GM23338 (cell line): ENCODE data around the gene CDH12. TPM values are rescaled to one million over a fixed set of nuclear protein-coding genes. Genes with fewer than 3 reads are reported as not detected.

Experiments used
- ATAC-seq: fragments of 200-7000 bp; cut with Tn5 transposase; 3 replicates; pipeline ENCODE4 v1.9.1; 2020
- DNase-seq: peaks from one replicate; pipeline ENCODE4 v3.0.0-alpha.2; 2015; ENCODE audit warnings: low spot score
- H2AFZ ChIP-seq: fragments of 200-600 bp; sonication (generic); 2 replicates; pipeline ENCODE4 v1.8.0; 2016; ENCODE audit warnings: antibody characterized with exemption, mild to moderate bottlenecking, moderate library complexity
- H3F3A ChIP-seq: fragments of 200-600 bp; sonication (generic); replicated peaks from 2 replicates; pipeline ENCODE4 v1.8.0; 2017; ENCODE audit warnings: antibody characterized with exemption, mixed run types, low read depth
- H3K27ac ChIP-seq: fragments of 200-600 bp; sonication (generic); 2 replicates; pipeline ENCODE4 v1.6.1; 2016; ENCODE audit warnings: low read depth
- H3K27me3 ChIP-seq: fragments of 200-600 bp; sonication (generic); 2 replicates; pipeline ENCODE4 v1.8.0; 2016; ENCODE audit warnings: mild to moderate bottlenecking, mixed run types, moderate library complexity; ENCODE audit not compliant: insufficient read depth
- H3K36me3 ChIP-seq: fragments of 200-600 bp; sonication (generic); 2 replicates; pipeline ENCODE4 v1.8.0; 2016; ENCODE audit warnings: mild to moderate bottlenecking; ENCODE audit not compliant: insufficient read depth
- H3K4me1 ChIP-seq: fragments of 200-600 bp; sonication (generic); 2 replicates; pipeline ENCODE4 v1.8.0; 2016; ENCODE audit warnings: mild to moderate bottlenecking, moderate library complexity; ENCODE audit not compliant: insufficient read depth
- H3K4me2 ChIP-seq: fragments of 200-600 bp; sonication (generic); 2 replicates; pipeline ENCODE4 v1.7.1; 2017; ENCODE audit warnings: mixed run types
- H3K4me3 ChIP-seq: fragments of 200-600 bp; sonication (generic); 2 replicates; pipeline ENCODE4 v1.6.1; 2016; ENCODE audit warnings: mixed run types
- H3K79me2 ChIP-seq: fragments of 200-600 bp; sonication (generic); replicated peaks from 2 replicates; pipeline ENCODE4 v1.8.0; 2017; ENCODE audit warnings: mild to moderate bottlenecking; ENCODE audit not compliant: insufficient read depth
- H3K9me2 ChIP-seq: fragments of 200-600 bp; sonication (generic); 2 replicates; pipeline ENCODE4 v1.8.0; 2017; ENCODE audit not compliant: insufficient read depth
- H4K20me1 ChIP-seq: fragments of 200-600 bp; sonication (generic); replicated peaks from 2 replicates; pipeline ENCODE4 v1.8.0; 2017; ENCODE audit warnings: mild to moderate bottlenecking; ENCODE audit not compliant: insufficient read depth
- H3K27ac Mint-ChIP-seq: 2 replicates; pipeline ENCODE4 v1.8.0; 2020; ENCODE audit warnings: inconsistent platforms, mild to moderate bottlenecking, moderate library complexity, mixed read lengths
- H3K27me3 Mint-ChIP-seq: 3 replicates; pipeline ENCODE4 v1.8.0; 2022; ENCODE audit warnings: low read depth, mild to moderate bottlenecking, moderate library complexity, mixed read lengths, inconsistent platforms; ENCODE audit not compliant: insufficient read depth, poor library complexity
- H3K36me3 Mint-ChIP-seq: 3 replicates; pipeline ENCODE4 v1.8.0; 2021; ENCODE audit warnings: low read depth, mild to moderate bottlenecking, inconsistent platforms, moderate library complexity, mixed read lengths
- H3K4me1 Mint-ChIP-seq: 3 replicates; pipeline ENCODE4 v1.8.0; 2020; ENCODE audit warnings: mild to moderate bottlenecking, inconsistent platforms, mixed read lengths
- H3K4me3 Mint-ChIP-seq: 3 replicates; pipeline ENCODE4 v1.8.0; 2021; ENCODE audit warnings: moderate library complexity, mild to moderate bottlenecking, inconsistent platforms, mixed read lengths
- H3K9me3 Mint-ChIP-seq: 3 replicates; pipeline ENCODE4 v1.8.0; 2020; ENCODE audit warnings: moderate library complexity, mild to moderate bottlenecking, inconsistent platforms, mixed read lengths
- EZH2 ChIP-seq: fragments of 200-600 bp; sonication (generic); IDR thresholded peaks from one replicate; pipeline ENCODE4 v1.8.0; 2017; ENCODE audit warnings: antibody characterized with exemption, mild to moderate bottlenecking, low read depth; ENCODE audit not compliant: unreplicated experiment
- EZH2phosphoT487 ChIP-seq: fragments of 200-600 bp; sonication (generic); IDR thresholded peaks from one replicate; pipeline ENCODE4 v1.8.1; 2018; ENCODE audit warnings: antibody characterized with exemption; ENCODE audit not compliant: unreplicated experiment
- JUNB ChIP-seq: IDR thresholded peaks from one replicate; pipeline ENCODE4 v1.6.1; 2016; ENCODE audit warnings: antibody characterized with exemption; ENCODE audit not compliant: unreplicated experiment
- NANOG ChIP-seq: IDR thresholded peaks from 2 replicates; pipeline ENCODE4 v1.6.1; 2016; ENCODE audit warnings: antibody characterized with exemption, borderline replicate concordance
- POLR2AphosphoS5 ChIP-seq: IDR thresholded peaks from 2 replicates; pipeline ENCODE4 v1.6.1; 2016; ENCODE audit warnings: antibody characterized with exemption, low read depth
- STAT1 ChIP-seq: IDR thresholded peaks from one replicate; pipeline ENCODE4 v1.6.1; 2016; ENCODE audit warnings: antibody characterized with exemption; ENCODE audit not compliant: unreplicated experiment
- ZNF114 ChIP-seq: fragments of 250-450 bp; sonication (Bioruptor Pico); IDR thresholded peaks from 2 replicates; pipeline ENCODE4 v1.5.0; 2020; ENCODE audit warnings: mild to moderate bottlenecking, moderate library complexity
- ZNF331 ChIP-seq: fragments of 250-450 bp; sonication (Bioruptor Pico); IDR thresholded peaks from 2 replicates; pipeline ENCODE4 v1.5.0; 2020; ENCODE audit warnings: low read depth, mild to moderate bottlenecking, moderate library complexity
- polyA plus RNA-seq: library from polyadenylated mRNA; unstranded; fragments of >200 nt; fragmentation: Nextera tagmentation; extraction: Ambion mirVana; gene quantifications from 2 replicates; pipeline ENCODE4 v1.2.1, GENCODE V29; 2016
- total RNA-seq: library from RNA; depleted of rRNA; stranded (reverse); fragments of >200 nt; shearing (Covaris generic); gene quantifications from 2 replicates; pipeline ENCODE4 v1.2.3, GENCODE V29; 2014
- TF ChIP-seq, protein P1 (sequence below), 2 experiments: fragments of 200-600 bp in 1 of 2; sonication (generic) in 1 of 2; conservative IDR thresholded peaks; 2 replicates each; pipeline versions ENCODE4 v1.5.1 to v1.6.1; 2016 to 2017; ENCODE audit warnings: antibody characterized with exemption in 2 of 2, low read depth in 2 of 2, mild to moderate bottlenecking in 2 of 2, moderate library complexity in 1 of 2
- TF ChIP-seq, protein P2 (sequence below): IDR thresholded peaks from 2 replicates; pipeline ENCODE4 v1.6.1; 2016; ENCODE audit warnings: antibody characterized with exemption
- TF ChIP-seq, protein P3 (sequence below): IDR thresholded peaks from one replicate; pipeline ENCODE4 v1.6.1; 2018; ENCODE audit warnings: antibody characterized with exemption; ENCODE audit not compliant: unreplicated experiment

Gene CDH12
- total and polyA plus RNA-seq, 2 experiments from 2014 or later: not detected

DNA sequence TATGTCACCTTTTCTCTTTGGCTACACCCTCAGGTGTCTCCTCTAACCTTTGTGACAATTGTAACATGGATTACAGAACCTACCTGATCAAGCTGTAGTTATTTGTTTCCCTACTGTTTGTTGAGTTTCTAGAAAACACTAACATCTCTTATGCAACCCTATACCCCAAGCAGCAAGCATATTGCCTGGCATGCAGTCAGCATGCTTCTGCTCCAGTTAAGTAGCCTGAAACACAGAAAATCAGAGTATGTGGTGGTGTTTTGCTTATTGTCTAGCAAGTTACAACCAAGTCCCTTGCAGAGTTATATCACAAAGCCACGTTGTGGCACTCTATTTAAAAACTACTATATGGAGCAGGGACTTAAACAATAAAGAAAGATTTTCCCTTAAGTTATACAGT is 131.1 kb downstream of the CDH12 start:
- DNase-seq: no peak
- no peak overlapping the region for H3K4me2 ChIP-seq
- H3K27ac ChIP-seq: no peak overlapping the region
- Mint-ChIP-seq H3K9me3 (peaks cover 29% of the 10 kb centered on the region), H3K36me3 (peaks cover 18% of the 10 kb centered on the region), H3K4me1 (no peaks in the 10 kb centered on the region), H3K4me3 (no peak overlapping the region), H3K27me3 (no peaks in the 10 kb centered on the region), H3K27ac (no peak overlapping the region)
- TF ChIP-seq EZH2phosphoT487 (no peak), ZNF331 (CRISPR knock-in tag) (no peak), ZNF114 (CRISPR knock-in tag) (no peak), POLR2AphosphoS5 (no peak), EZH2 (no peak), NANOG (no peak)
- TF ChIP-seq, protein P1, sequence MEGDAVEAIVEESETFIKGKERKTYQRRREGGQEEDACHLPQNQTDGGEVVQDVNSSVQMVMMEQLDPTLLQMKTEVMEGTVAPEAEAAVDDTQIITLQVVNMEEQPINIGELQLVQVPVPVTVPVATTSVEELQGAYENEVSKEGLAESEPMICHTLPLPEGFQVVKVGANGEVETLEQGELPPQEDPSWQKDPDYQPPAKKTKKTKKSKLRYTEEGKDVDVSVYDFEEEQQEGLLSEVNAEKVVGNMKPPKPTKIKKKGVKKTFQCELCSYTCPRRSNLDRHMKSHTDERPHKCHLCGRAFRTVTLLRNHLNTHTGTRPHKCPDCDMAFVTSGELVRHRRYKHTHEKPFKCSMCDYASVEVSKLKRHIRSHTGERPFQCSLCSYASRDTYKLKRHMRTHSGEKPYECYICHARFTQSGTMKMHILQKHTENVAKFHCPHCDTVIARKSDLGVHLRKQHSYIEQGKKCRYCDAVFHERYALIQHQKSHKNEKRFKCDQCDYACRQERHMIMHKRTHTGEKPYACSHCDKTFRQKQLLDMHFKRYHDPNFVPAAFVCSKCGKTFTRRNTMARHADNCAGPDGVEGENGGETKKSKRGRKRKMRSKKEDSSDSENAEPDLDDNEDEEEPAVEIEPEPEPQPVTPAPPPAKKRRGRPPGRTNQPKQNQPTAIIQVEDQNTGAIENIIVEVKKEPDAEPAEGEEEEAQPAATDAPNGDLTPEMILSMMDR (conservative IDR thresholded peaks at IDR 0.05; ENCODE audit: low read depth in 2 of 2): no peak
- TF ChIP-seq, protein P2, sequence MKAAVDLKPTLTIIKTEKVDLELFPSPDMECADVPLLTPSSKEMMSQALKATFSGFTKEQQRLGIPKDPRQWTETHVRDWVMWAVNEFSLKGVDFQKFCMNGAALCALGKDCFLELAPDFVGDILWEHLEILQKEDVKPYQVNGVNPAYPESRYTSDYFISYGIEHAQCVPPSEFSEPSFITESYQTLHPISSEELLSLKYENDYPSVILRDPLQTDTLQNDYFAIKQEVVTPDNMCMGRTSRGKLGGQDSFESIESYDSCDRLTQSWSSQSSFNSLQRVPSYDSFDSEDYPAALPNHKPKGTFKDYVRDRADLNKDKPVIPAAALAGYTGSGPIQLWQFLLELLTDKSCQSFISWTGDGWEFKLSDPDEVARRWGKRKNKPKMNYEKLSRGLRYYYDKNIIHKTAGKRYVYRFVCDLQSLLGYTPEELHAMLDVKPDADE: no peak
- TF ChIP-seq, protein P3, sequence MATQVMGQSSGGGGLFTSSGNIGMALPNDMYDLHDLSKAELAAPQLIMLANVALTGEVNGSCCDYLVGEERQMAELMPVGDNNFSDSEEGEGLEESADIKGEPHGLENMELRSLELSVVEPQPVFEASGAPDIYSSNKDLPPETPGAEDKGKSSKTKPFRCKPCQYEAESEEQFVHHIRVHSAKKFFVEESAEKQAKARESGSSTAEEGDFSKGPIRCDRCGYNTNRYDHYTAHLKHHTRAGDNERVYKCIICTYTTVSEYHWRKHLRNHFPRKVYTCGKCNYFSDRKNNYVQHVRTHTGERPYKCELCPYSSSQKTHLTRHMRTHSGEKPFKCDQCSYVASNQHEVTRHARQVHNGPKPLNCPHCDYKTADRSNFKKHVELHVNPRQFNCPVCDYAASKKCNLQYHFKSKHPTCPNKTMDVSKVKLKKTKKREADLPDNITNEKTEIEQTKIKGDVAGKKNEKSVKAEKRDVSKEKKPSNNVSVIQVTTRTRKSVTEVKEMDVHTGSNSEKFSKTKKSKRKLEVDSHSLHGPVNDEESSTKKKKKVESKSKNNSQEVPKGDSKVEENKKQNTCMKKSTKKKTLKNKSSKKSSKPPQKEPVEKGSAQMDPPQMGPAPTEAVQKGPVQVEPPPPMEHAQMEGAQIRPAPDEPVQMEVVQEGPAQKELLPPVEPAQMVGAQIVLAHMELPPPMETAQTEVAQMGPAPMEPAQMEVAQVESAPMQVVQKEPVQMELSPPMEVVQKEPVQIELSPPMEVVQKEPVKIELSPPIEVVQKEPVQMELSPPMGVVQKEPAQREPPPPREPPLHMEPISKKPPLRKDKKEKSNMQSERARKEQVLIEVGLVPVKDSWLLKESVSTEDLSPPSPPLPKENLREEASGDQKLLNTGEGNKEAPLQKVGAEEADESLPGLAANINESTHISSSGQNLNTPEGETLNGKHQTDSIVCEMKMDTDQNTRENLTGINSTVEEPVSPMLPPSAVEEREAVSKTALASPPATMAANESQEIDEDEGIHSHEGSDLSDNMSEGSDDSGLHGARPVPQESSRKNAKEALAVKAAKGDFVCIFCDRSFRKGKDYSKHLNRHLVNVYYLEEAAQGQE: no peak
- H3K36me3 ChIP-seq: no peaks in the 10 kb centered on the region; the same call in 1 of the 2 replicates
- no peaks in the 10 kb centered on the region for H3K9me2 ChIP-seq
- H2AFZ ChIP-seq: no peak overlapping the region
- H3K79me2 ChIP-seq: no peaks in the 10 kb centered on the region
- H3K4me1 ChIP-seq: no peaks in the 10 kb centered on the region
- ATAC-seq: no peak
- no peaks in the 10 kb centered on the region for H4K20me1 ChIP-seq
- no peaks in the 10 kb centered on the region for H3K27me3 ChIP-seq
- no peaks in the 10 kb centered on the region for H3F3A ChIP-seq
- no peak overlapping the region for H3K4me3 ChIP-seq

DNA sequence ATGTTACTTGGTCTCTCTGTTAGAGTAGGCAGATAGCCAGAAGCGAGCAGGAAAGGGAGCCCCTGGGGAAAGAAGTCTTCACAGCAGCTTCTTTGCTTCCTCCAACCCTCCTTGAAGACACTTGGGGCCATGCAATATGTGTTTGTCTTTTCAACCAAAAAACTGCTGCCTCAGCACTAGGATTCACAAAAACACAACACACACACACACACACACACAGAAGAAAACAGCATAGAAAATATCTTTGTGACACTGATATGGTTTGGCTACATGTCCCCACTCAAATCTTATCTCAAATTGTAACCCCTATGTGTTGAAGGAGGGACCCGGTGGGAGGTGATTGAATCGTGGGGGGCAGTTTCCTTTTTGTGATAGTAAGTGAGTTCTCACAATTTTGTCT is 133.3 kb downstream of the CDH12 start:
- no peaks in the 10 kb centered on the region for H3K4me1 Mint-ChIP-seq
- Histone ChIP-seq H3K27ac (no peak overlapping the region), H3K27me3 (no peaks in the 10 kb centered on the region), H2AFZ (no peak overlapping the region), H4K20me1 (no peaks in the 10 kb centered on the region), H3K79me2 (no peaks in the 10 kb centered on the region), H3K4me3 (no peak overlapping the region), H3K36me3 (no peaks in the 10 kb centered on the region; the same call in 1 of the 2 replicates), H3K9me2 (no peaks in the 10 kb centered on the region), H3K4me2 (no peak overlapping the region), H3K4me1 (no peaks in the 10 kb centered on the region), H3F3A (no peaks in the 10 kb centered on the region)
- no peak overlapping the region for H3K27ac Mint-ChIP-seq
- DNase-seq (no peak), ATAC-seq (no peak)
- no peaks in the 10 kb centered on the region for H3K27me3 Mint-ChIP-seq
- H3K4me3 Mint-ChIP-seq: no peak overlapping the region
- H3K36me3 Mint-ChIP-seq: peaks cover 18% of the 10 kb centered on the region
- H3K9me3 Mint-ChIP-seq: peaks cover 29% of the 10 kb centered on the region
- TF ChIP-seq STAT1 (no peak), JUNB (no peak), NANOG (no peak), EZH2 (no peak)
